DMS 273 treated with DMSO at 0.1 percent for 48 hours (cell line): Measurements from ENCODE around the gene CDKL1.
A peak's percentile ranks its signal among the peaks of the same experiment; 100 is the strongest.

Experiments
- DNase-seq: peaks from one replicate; lab custom pipeline; 2025; lab: John Stamatoyannopoulos, UW

Gene CDKL1

GRCh38 chr14:50396631-50397389 lies at the start of gene CDKL1:
CDKL1 (minus strand) TSS chr14:50396881; CDS start chr14:50395868, 1,013 bp downstream.
- DNase-seq = peak; percentile 66

GRCh38 chr14:50434528-50434927 lies 37.8 kb upstream of the CDKL1 start:
- no peak for DNase-seq

- DNase-seq = no peak
Observed at GRCh38 chr14:50432131-50432530, 35.5 kb upstream of the CDKL1 start.

GRCh38 chr14:50425816-50426215 lies 29.1 kb upstream of the CDKL1 start:
- no peak for DNase-seq

- DNase-seq = no peak
Observed at GRCh38 chr14:50425105-50425504, 28.4 kb upstream of the CDKL1 start.

GRCh38 chr14:50423529-50423928 lies 26.8 kb upstream of the CDKL1 start:
- no peak for DNase-seq

GRCh38 chr14:50421499-50421898 lies 24.8 kb upstream of the CDKL1 start:
- no peak for DNase-seq

GRCh38 chr14:50417853-50418252 lies 21.2 kb upstream of the CDKL1 start:
- no peak for DNase-seq

GRCh38 chr14:50410921-50411320 lies 14.2 kb upstream of the CDKL1 start:
- no peak for DNase-seq

- DNase-seq = no peak
Observed at GRCh38 chr14:50410071-50410470, 13.4 kb upstream of the CDKL1 start.

GRCh38 chr14:50407111-50407812 lies 10.6 kb upstream of the CDKL1 start:
- no peak for DNase-seq

- DNase-seq = peak; percentile 69
Observed at GRCh38 chr14:50403419-50403818, 6.7 kb upstream of the CDKL1 start.

GRCh38 chr14:50402965-50403364 lies 6.3 kb upstream of the CDKL1 start:
- no peak for DNase-seq

GRCh38 chr14:50400461-50400860 lies 3.8 kb upstream of the CDKL1 start:
- no peak for DNase-seq

- peak; percentile 40 for DNase-seq
Observed at GRCh38 chr14:50399251-50400032, 2.8 kb upstream of the CDKL1 start.

GRCh38 chr14:50398189-50398580 lies 1.5 kb upstream of the CDKL1 start:
- DNase-seq = no peak

GRCh38 chr14:50397390-50398188 lies 908 bp upstream of the CDKL1 start:
- peak; percentile 35 for DNase-seq

GRCh38 chr14:50395448-50395847 lies 1.2 kb downstream of the CDKL1 start:
- DNase-seq = no peak

GRCh38 chr14:50394713-50395112 lies 2.0 kb downstream of the CDKL1 start:
- no peak for DNase-seq

GRCh38 chr14:50389668-50390441 lies 6.8 kb downstream of the CDKL1 start:
- no peak for DNase-seq
